ENCODE measurements around the gene GALNT7. TPM values are rescaled to one million over a fixed set of nuclear protein-coding genes. Genes with fewer than 3 reads are reported as not detected.

GALNT7 gene
- total RNA-seq, 4 donors from 2014 or later: 8.7 to 22.4 (median 9.7) TPM

DNA sequence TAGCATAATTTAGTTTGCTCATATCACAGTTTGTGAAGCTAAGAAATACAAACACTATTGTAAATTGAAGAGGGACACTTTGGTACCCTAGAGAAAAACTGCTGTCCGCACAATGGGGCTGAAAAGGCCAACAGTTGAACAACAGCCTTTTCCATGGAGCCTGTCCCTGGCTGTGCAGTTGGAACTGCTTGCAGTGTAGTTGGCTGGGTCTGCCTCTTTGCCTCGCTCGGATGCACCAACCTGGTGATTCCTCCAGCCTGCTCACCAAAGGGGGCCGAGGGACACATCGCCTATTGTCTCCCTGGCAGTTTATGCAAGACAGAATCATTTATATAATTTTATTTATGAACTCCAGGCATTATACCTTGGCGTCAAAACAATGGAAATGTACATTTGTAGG, 16.5 kb upstream of the GALNT7 start:
- no peak overlapping the region for H3K4me3 ChIP-seq
- no peak overlapping the region for H3K27ac ChIP-seq
- no peaks in the 10 kb centered on the region for H3K27me3 ChIP-seq
- no peak for TF ChIP-seq EP300 (IDR thresholded peaks at IDR 0.05)
- TF ChIP-seq, protein P1, sequence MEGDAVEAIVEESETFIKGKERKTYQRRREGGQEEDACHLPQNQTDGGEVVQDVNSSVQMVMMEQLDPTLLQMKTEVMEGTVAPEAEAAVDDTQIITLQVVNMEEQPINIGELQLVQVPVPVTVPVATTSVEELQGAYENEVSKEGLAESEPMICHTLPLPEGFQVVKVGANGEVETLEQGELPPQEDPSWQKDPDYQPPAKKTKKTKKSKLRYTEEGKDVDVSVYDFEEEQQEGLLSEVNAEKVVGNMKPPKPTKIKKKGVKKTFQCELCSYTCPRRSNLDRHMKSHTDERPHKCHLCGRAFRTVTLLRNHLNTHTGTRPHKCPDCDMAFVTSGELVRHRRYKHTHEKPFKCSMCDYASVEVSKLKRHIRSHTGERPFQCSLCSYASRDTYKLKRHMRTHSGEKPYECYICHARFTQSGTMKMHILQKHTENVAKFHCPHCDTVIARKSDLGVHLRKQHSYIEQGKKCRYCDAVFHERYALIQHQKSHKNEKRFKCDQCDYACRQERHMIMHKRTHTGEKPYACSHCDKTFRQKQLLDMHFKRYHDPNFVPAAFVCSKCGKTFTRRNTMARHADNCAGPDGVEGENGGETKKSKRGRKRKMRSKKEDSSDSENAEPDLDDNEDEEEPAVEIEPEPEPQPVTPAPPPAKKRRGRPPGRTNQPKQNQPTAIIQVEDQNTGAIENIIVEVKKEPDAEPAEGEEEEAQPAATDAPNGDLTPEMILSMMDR (IDR thresholded peaks at IDR 0.05): no peak
- TF ChIP-seq POLR2A (IDR thresholded peaks at IDR 0.05): no peak
- no peak for DNase-seq (ENCODE audit: low spot score in 2 of 2)
- 94 to 96% methylated on average over 6 of the region's 6 CpGs for WGBS, 2 donors
- H3K4me1 ChIP-seq: no peaks in the 10 kb centered on the region
- no peaks in the 10 kb centered on the region for H3K36me3 ChIP-seq
- H3K9me3 ChIP-seq: no peaks in the 10 kb centered on the region

DNA sequence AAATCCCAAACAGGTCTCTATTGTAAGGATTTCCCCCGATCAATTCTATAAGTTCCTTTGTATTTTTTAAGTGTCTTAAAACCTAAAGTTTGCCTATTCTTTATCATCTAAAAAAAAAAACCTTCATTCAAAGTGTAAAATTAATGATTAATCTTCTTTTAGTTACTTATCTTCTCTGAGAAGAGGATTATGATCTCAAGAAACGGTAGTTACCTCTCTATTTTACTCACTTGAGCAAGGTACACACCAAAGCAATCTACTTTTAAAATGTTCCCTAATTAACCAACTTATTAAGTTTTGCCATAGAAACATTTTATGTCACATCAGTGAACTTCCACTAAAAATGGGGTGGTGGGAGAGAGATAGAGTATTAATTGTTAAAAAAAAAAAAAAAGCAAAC, 15.2 kb upstream of the GALNT7 start:
- no peak overlapping the region for H3K4me3 ChIP-seq
- no peaks in the 10 kb centered on the region for H3K27me3 ChIP-seq
- no peaks in the 10 kb centered on the region for H3K9me3 ChIP-seq
- no peaks in the 10 kb centered on the region for H3K4me1 ChIP-seq
- H3K36me3 ChIP-seq: no peaks in the 10 kb centered on the region
- TF ChIP-seq POLR2A (IDR thresholded peaks at IDR 0.05) (no peak), EP300 (IDR thresholded peaks at IDR 0.05) (no peak)
- TF ChIP-seq, protein P1 (IDR thresholded peaks at IDR 0.05): no peak
- H3K27ac ChIP-seq: no peak overlapping the region
- WGBS, 2 donors: 85 to 86% methylated on average over 2 of the region's 2 CpGs
- no peak for DNase-seq (ENCODE audit: low spot score in 2 of 2)

DNA sequence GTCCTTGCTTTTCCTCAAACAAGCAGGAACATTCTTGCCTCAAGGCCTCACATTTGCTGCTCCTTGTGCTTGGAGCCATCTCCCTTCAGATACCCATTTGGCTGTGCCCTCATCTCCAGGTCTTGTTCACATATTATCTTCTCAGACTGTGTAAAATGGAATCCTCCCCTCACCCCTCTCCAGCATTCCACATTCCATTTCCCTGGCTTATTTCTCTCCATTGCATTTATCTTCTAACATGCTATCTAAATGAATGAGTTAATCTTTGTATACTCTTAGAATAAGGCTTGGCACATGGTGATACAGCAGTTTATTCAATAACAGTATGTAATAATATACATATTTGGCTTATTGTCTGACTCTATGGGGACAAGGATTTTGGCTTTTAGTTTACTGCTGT, 8.8 kb upstream of the GALNT7 start:
- DNase-seq (ENCODE audit: low spot score in 2 of 2): no peak
- Histone ChIP-seq H3K36me3 (no peaks in the 10 kb centered on the region), H3K27me3 (no peaks in the 10 kb centered on the region), H3K4me3 (no peak overlapping the region), H3K9me3 (no peaks in the 10 kb centered on the region), H3K4me1 (no peaks in the 10 kb centered on the region), H3K27ac (no peak overlapping the region)
- no peak for TF ChIP-seq POLR2A (IDR thresholded peaks at IDR 0.05)
- TF ChIP-seq, protein P1 (IDR thresholded peaks at IDR 0.05): no peak
- TF ChIP-seq EP300 (IDR thresholded peaks at IDR 0.05): no peak

- H3K27ac ChIP-seq: no peak overlapping the region
- H3K9me3 ChIP-seq: no peaks in the 10 kb centered on the region
- TF ChIP-seq, protein P1 (IDR thresholded peaks at IDR 0.05): no peak
- TF ChIP-seq POLR2A (IDR thresholded peaks at IDR 0.05) (no peak), EP300 (IDR thresholded peaks at IDR 0.05) (no peak)
- no peaks in the 10 kb centered on the region for H3K27me3 ChIP-seq
- DNase-seq (ENCODE audit: low spot score in 2 of 2): no peak
- H3K4me1 ChIP-seq: no peaks in the 10 kb centered on the region
- WGBS, 2 donors: 89 to 98% methylated on average over 2 of the region's 2 CpGs
- no peaks in the 10 kb centered on the region for H3K36me3 ChIP-seq
- H3K4me3 ChIP-seq: no peak overlapping the region
Measured at GRCh38 chr4:173160871-173161270, 7.7 kb upstream of the GALNT7 start.

GRCh38 chr4:173161311-173161710, 7.3 kb upstream of the GALNT7 start:
- H3K9me3 ChIP-seq: no peaks in the 10 kb centered on the region
- no peak for DNase-seq (ENCODE audit: low spot score in 2 of 2)
- no peaks in the 10 kb centered on the region for H3K27me3 ChIP-seq
- H3K27ac ChIP-seq: no peak overlapping the region
- no peak for TF ChIP-seq EP300 (IDR thresholded peaks at IDR 0.05)
- TF ChIP-seq, protein P1 (IDR thresholded peaks at IDR 0.05): no peak
- TF ChIP-seq POLR2A (IDR thresholded peaks at IDR 0.05): no peak
- H3K4me3 ChIP-seq: no peak overlapping the region
- H3K36me3 ChIP-seq: no peaks in the 10 kb centered on the region
- H3K4me1 ChIP-seq: no peaks in the 10 kb centered on the region

Data from tibial nerve (tissue), 4 donors.